ENCODE measurements around the gene TFF3. TPM values are rescaled to one million over a fixed set of nuclear protein-coding genes. Genes with fewer than 3 reads are reported as not detected.
"Not testable (repeated sequence)": the region's sequence is repeated elsewhere in the genome, so short reads cannot be mapped to it uniquely, and the experiment has no call there.

Gene TFF3
- total RNA-seq, 2 experiments from 2014 or later: not detected

DNA sequence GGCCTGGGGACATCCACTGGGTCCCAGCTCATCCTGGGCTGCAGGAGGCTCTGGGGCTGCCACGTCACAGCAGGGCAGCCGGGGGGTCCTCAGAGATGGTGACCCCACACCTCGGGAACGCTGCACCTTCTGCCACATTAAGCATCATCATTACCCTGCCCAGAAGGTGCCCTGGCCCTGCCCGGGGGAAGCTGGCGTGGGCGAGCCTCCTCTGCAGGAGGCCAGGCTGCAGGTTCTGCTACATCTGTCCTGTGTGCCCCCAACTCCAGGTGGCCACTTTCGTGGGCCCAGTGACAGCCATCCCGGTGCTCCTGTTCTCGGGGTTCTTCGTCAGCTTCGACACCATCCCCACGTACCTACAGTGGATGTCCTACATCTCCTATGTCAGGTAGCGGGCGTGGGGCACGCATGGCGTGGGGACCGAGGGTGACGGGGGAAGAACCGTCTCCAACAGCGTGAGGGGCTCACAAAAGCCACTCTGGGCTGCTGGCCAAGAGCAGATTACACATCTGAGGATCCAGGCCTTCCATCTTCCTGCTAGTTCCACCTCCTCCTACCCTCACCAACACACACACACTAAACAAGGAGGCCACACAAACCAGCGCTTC lies 20.8 kb downstream of the TFF3 start:
- ATAC-seq: no peak
- CTCF ChIA-PET: interaction anchor here (0.8 kb wide), 1 partner anchor 678 kb away, joined by 4 read pairs; no protein-coding TSS in a partner anchor

DNA sequence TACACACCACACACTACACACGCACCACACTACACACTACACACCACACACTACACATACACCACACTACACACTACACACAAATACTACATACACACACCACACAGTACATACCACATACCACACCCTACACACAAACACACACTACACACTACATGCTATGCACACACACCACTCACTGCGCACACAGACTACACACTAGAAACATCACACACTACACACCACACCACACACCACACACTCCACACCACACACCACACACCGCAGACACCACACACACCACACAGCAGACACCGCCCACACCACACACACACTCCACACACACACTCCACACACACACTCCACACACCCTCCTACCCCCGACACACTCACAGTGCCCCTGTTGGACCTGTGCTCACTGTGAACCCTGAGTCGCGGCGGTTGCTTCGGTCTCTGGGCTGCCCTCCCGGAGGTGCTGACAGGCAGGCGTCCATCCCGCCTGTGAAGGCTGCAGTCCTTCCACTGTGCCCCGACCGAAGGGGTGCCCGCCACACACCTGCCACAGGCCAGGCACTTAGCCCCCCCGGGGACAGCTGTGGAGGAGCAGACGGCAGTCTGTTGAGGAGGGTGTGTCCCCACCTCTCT lies 21.4 kb downstream of the TFF3 start:
- H3K4me3 Mint-ChIP-seq: no peak overlapping the region
- no peaks in the 10 kb centered on the region for H3K27me3 Mint-ChIP-seq
- no peaks in the 10 kb centered on the region for H3K36me3 Mint-ChIP-seq
- H3K9me3 Mint-ChIP-seq (ENCODE audit: low read depth): no peaks in the 10 kb centered on the region
- CTCF ChIA-PET: no interaction called here
- ATAC-seq (no peak), DNase-seq (no peak)
- H3K4me1 Mint-ChIP-seq: peaks cover 4% of the 10 kb centered on the region
- no peak overlapping the region for H3K27ac Mint-ChIP-seq

More for the DNA sequence above, 20.8 kb downstream of the TFF3 start:
- Mint-ChIP-seq H3K4me1 (peaks cover 9% of the 10 kb centered on the region), H3K36me3 (no peaks in the 10 kb centered on the region), H3K4me3 (no peak overlapping the region), H3K27ac (no peak overlapping the region), H3K27me3 (no peaks in the 10 kb centered on the region), H3K9me3 (ENCODE audit: low read depth) (no peaks in the 10 kb centered on the region)
- no peak for DNase-seq

DNA sequence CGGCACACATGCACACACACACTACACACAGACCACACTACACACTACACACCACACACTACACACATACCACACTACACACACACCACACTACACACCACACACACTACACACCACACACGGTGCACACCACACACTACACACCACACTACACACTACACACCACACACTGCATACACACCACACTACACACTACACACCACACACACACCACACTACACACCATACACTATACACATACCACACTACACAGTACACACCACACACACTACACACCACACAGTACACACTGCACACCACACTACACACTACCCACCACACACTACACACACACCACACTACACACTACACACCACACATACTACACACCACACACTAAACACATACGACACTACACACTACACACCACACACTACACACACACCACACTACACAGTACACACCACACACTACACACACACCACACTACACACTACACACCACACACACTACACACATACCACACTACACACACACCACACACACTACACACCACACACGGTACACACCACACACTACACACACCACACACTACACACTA lies 22.6 kb downstream of the TFF3 start:
- CTCF ChIA-PET; H3K36me3 Mint-ChIP-seq; DNase-seq; H3K4me3 Mint-ChIP-seq; ATAC-seq; H3K9me3 Mint-ChIP-seq (ENCODE audit: low read depth); H3K27me3 Mint-ChIP-seq; H3K4me1 Mint-ChIP-seq; H3K27ac Mint-ChIP-seq: not testable (repeated sequence)

DNA sequence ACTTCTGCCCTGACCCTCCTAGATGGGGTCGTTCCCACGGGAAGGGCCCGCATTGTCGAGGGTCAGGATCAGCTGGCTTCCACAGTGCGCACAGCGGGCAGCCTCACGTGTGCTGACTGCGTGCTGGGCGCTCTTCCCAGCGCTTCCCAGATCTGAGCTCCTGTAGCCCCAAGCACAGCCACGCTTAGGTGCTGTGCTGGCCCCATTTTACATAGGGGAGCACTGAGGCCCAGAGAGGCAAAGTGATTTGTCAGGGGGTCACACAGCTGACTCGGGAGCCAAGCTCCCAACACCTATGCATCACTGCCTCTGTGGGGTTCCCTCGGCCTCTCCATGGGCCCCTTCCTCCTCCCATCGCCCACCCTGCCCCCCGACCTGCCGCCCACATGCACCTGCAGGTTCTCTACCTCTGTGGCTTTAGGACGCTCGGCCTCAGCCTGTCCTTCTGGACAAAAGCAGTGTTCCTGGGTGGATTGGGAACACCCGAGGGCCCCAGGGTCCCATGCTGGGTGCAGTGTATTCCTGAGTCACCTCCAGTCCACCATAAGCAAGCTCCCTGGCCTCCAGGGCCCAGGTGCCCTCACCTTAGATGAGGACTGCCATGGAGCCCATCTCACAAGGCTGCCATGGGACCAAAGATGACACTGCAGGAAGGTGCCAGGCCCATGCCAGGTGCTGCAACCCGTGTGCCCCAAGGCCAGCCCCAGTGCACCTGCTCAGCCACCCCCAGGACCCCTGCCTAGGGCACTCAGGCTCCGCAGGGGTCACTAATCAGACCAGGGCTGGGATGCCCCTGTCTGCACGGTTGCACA lies 23.3 kb downstream of the TFF3 start:
- no peak overlapping the region for H3K4me3 Mint-ChIP-seq
- no peak overlapping the region for H3K27ac Mint-ChIP-seq
- no peaks in the 10 kb centered on the region for H3K27me3 Mint-ChIP-seq
- H3K9me3 Mint-ChIP-seq (ENCODE audit: low read depth): no peaks in the 10 kb centered on the region
- peaks cover 12% of the 10 kb centered on the region for H3K4me1 Mint-ChIP-seq
- peak; percentile 73 for ATAC-seq
- H3K36me3 Mint-ChIP-seq: no peaks in the 10 kb centered on the region
- no peak for DNase-seq
- CTCF ChIA-PET: interaction anchor here (1.6 to 1.7 kb wide), 2 partner anchors 18 to 147 kb away, joined by 4 to 5 read pairs; no protein-coding TSS in a partner anchor

DNA sequence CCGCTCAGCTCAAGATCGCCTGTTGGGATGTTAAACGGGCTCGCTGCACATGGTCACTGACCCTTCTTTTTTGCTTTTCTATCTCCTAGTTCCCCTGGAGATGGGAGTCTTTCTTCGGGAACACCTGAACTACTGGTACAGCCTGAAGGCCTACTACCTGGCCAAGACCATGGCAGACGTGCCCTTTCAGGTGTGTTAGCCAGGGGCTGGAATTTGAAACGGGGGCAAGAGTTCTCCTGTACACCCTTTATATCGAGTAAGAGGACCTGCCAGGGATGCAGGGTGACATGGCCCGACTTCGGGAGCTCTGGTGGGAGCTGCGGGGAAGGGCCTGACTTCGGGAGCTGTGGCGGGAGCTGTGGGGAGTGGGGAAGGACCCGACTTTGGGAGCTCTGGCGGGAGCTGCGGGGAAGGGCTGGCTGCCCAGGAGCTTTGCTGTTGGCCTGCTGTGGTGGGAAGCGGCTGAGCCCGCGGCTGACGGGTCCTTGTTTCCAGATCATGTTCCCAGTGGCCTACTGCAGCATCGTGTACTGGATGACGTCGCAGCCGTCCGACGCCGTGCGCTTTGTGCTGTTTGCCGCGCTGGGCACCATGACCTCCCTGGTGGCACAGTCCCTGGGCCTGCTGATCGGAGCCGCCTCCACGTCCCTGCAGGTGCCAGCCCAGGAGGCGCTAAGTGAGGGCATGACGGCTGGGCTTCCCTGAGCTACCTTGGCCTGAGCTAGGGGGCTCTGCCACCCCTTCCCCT lies 24.0 kb downstream of the TFF3 start:
- no peak for DNase-seq
- H3K27me3 Mint-ChIP-seq: no peaks in the 10 kb centered on the region
- H3K36me3 Mint-ChIP-seq: no peaks in the 10 kb centered on the region
- no peak overlapping the region for H3K4me3 Mint-ChIP-seq
- CTCF ChIA-PET: interaction anchor here (0.9 to 1.7 kb wide), 3 partner anchors 19 to 146 kb away, joined by 3 to 5 read pairs (median 4); no protein-coding TSS in a partner anchor
- peaks cover 19% of the 10 kb centered on the region for H3K4me1 Mint-ChIP-seq
- ATAC-seq: no peak
- H3K27ac Mint-ChIP-seq: no peak overlapping the region
- no peaks in the 10 kb centered on the region for H3K9me3 Mint-ChIP-seq (ENCODE audit: low read depth)

DNA sequence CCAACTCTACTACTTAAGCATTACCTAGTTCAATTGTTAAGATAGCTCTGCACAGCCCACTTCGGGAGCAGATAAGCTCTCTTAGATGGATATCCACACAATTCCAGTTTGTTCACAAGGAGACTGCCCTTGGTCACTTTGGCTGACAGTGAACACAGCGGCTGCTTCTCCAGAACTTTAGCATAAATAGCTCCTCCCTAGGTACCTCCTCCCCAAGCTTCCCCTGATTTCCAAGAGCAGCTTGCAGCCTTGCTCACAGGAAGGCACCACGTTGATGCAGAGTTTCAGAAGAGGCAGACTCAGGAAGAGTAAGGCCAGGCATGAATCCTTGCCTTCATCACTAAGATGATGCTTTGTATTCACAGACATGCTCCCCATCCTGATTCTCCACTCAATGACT lies 24.7 kb downstream of the TFF3 start:
- Mint-ChIP-seq H3K4me1 (peaks cover 24% of the 10 kb centered on the region), H3K27ac (no peak overlapping the region)

DNA sequence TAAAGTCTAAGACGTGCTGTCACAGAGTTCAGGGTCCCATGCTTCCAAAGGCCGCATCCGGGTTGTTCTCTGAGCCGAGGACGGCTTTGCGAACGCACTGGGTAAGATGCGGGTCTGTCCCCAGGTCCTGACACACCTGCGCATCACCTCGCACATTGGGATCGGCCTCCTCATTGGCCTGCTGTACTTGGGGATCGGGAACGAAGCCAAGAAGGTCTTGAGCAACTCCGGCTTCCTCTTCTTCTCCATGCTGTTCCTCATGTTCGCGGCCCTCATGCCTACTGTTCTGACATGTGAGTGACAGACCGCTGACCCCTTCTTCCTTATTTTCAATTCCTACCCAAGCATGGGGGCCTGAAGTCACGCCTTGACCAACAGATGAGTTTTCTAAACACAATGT lies 25.3 kb downstream of the TFF3 start:
- ATAC-seq (no peak), DNase-seq (no peak)
- Mint-ChIP-seq H3K4me1 (peaks cover 24% of the 10 kb centered on the region), H3K36me3 (no peaks in the 10 kb centered on the region), H3K4me3 (no peak overlapping the region), H3K27ac (no peak overlapping the region), H3K9me3 (ENCODE audit: low read depth) (no peaks in the 10 kb centered on the region), H3K27me3 (no peaks in the 10 kb centered on the region)
- CTCF ChIA-PET: interaction anchor here (0.9 to 1.7 kb wide), 2 partner anchors 20 to 31 kb away, joined by 3 to 5 read pairs; no protein-coding TSS in a partner anchor

More for the DNA sequence above, 24.7 kb downstream of the TFF3 start:
- CTCF ChIA-PET: interaction anchor here (0.9 to 1.7 kb wide), 2 partner anchors 19 to 31 kb away, joined by 3 to 5 read pairs; no protein-coding TSS in a partner anchor
- Mint-ChIP-seq H3K36me3 (no peaks in the 10 kb centered on the region), H3K4me3 (no peak overlapping the region), H3K9me3 (ENCODE audit: low read depth) (no peaks in the 10 kb centered on the region), H3K27me3 (no peaks in the 10 kb centered on the region)
- ATAC-seq (no peak), DNase-seq (no peak)

DNA sequence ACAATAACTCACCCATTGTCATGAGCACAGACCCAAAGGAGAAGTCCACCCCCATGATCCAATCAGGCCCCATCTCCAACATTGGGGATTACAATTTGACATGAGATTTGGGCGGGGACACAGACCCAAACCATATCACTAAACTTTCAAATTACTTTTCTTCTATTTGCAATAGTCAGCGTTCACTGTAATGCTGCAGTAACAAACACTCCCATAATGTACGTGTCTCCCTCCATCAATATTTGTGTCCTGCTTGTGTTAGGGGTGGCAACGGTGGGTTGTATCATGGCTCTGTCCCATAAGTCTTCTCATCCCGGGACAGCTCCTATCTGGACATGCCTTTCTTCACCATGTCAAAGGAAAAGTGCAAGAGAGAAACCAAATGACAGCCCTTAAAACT lies 26.2 kb downstream of the TFF3 start:
- H3K4me3 Mint-ChIP-seq: no peak overlapping the region
- H3K4me1 Mint-ChIP-seq: peaks cover 24% of the 10 kb centered on the region
- H3K27ac Mint-ChIP-seq: no peak overlapping the region
- no peak for ATAC-seq
- no peaks in the 10 kb centered on the region for H3K36me3 Mint-ChIP-seq
- CTCF ChIA-PET: no interaction called here
- H3K9me3 Mint-ChIP-seq (ENCODE audit: low read depth): no peaks in the 10 kb centered on the region
- no peak for DNase-seq
- no peaks in the 10 kb centered on the region for H3K27me3 Mint-ChIP-seq

DNA sequence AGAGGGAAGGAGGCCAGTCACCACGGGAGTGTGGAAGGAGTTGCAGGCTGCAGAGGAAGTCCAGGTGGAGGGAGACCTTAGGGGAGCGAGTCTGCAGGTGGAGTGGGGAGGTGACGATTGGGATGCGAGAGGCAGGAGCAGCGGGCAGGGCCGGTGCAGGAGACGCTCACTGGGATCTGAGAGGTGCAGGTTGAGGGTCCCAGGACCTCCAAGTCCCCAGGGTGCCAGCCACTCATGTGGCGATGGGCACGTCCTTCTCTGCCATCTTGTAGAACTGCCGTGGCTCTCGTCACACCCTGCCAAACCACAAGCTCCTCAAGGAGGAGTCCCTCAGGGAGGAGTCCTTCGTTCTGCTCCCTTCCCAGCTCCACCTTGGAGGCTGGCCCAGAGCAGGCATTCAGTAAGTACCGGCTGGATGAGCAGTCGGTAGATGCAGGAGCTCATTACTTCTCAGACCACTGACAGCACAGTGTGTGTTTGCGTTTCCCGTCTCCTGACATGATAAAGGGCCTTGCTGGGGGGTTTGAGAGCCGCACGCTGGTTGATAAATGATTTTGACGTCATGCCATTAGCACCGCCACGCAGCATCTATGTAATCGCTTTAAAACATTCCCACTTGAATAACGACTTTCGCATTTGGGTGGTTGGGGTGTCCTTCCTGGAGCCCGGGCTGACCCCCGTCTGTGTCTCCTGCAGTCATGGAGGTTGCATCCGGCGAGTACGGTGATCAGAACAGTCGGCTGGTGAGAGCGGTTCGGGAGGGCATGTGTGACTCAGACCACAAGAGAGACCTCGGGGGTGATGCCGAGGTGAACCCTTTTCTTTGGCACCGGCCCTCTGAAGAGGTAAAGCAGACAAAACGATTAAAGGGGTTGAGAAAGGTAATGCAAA lies 27.8 kb downstream of the TFF3 start:
- no peak overlapping the region for H3K4me3 Mint-ChIP-seq
- H3K9me3 Mint-ChIP-seq (ENCODE audit: low read depth): no peaks in the 10 kb centered on the region
- CTCF ChIA-PET: interaction anchor here (1.4 to 1.9 kb wide), 2 partner anchors 29 to 123 kb away, joined by 4 read pairs; no protein-coding TSS in a partner anchor
- H3K27ac Mint-ChIP-seq: no peak overlapping the region
- H3K27me3 Mint-ChIP-seq: no peaks in the 10 kb centered on the region
- ATAC-seq: no peak
- DNase-seq: no peak
- no peaks in the 10 kb centered on the region for H3K36me3 Mint-ChIP-seq
- H3K4me1 Mint-ChIP-seq: peaks cover 24% of the 10 kb centered on the region

DNA sequence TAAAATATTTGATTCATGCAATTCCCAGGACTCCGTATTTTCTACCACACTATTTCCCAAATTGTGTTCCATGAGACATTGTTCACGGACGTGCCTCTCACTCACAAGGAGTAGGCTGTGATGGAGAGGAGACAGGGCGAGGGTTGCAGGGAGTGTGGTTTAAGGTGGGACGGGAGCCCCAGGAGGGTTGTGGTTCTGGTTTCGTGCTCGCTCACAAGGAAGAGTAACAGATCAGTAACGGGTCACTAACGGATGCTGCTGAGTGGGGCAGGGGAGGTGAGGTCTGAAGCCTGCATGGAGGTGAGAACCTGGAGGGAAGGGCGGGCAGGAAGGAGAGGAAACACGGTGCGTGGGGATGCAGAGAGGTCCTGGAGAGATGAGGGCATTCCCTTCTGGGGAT lies 28.8 kb downstream of the TFF3 start:
- Mint-ChIP-seq H3K27me3 (no peaks in the 10 kb centered on the region), H3K27ac (no peak overlapping the region), H3K36me3 (no peaks in the 10 kb centered on the region), H3K4me1 (peaks cover 24% of the 10 kb centered on the region), H3K9me3 (ENCODE audit: low read depth) (no peaks in the 10 kb centered on the region), H3K4me3 (no peak overlapping the region)
- DNase-seq: no peak
- CTCF ChIA-PET: interaction anchor here (1.4 kb wide), 1 partner anchor 122 kb away, joined by 4 read pairs; no protein-coding TSS in a partner anchor
- no peak for ATAC-seq

DNA sequence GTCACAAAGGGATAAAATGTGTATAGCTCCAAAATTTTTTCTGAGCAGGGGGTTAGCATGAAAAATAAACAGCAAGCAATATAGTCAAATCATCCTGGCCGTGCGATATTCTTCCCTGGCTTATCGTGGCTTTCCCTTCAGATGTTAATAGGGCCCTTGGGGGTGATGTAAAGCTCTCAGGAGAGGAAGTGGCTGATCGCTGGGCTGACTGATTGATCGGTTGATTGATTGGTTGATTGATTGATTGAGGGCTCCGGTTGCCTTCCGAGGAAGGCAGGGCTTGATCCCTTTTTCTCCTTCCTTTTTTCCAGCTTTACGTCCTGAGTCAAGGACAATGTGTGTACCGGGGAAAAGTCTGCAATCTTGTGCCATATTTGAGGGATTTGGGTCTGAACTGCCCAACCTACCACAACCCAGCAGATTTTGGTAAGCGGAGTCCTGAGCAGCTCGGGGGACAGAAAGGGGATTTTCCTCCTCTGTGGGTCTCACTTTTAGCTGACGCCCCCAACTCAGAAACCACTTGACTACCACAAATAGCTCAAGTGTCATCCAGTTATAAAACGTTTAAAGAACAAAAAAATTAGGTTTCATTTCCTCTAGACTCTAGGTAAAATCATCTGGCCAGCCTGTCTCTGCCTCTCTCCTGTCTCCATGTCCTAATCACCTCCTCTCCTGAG lies 29.5 kb downstream of the TFF3 start:
- Mint-ChIP-seq H3K27me3 (no peaks in the 10 kb centered on the region), H3K9me3 (ENCODE audit: low read depth) (no peaks in the 10 kb centered on the region), H3K4me1 (peaks cover 24% of the 10 kb centered on the region), H3K36me3 (no peaks in the 10 kb centered on the region), H3K27ac (no peak overlapping the region), H3K4me3 (no peak overlapping the region)
- CTCF ChIA-PET: interaction anchor here (1.0 to 1.3 kb wide), 2 partner anchors 13 to 27 kb away, joined by 3 to 5 read pairs; no protein-coding TSS in a partner anchor
- DNase-seq (no peak), ATAC-seq (no peak)
